SK-N-SH treated with all-trans-retinoic acid at 6 μM for 48 hours (cell line): Measurements from ENCODE around the gene TCF12.
"Not testable (repeated sequence)": the region's sequence is repeated elsewhere in the genome, so short reads cannot be mapped to it uniquely, and the experiment has no call there.

Source experiments
- ATAC-seq: fragments of 200-7000 bp; cut with Tn5 transposase; 3 replicates; pipeline ENCODE4 v1.9.1; 2020; ENCODE audit warnings: mild to moderate bottlenecking, moderate library complexity
- ARNTL ChIP-seq: fragments of 450-650 bp; formaldehyde crosslinking; IDR thresholded peaks from 2 replicates; pipeline ENCODE4 v1.5.0; 2020; ENCODE audit warnings: low read depth, mild to moderate bottlenecking, moderate library complexity, borderline replicate concordance
- BACH2 ChIP-seq: fragments of 250-450 bp; sonication (Bioruptor Pico); IDR thresholded peaks from 2 replicates; pipeline ENCODE4 v1.9.0; 2021; ENCODE audit warnings: mild to moderate bottlenecking, borderline replicate concordance
- CSDC2 ChIP-seq: fragments of 250-450 bp; sonication (Bioruptor Pico); IDR thresholded peaks from 2 replicates; pipeline ENCODE4 v1.5.0; 2020; ENCODE audit warnings: mild to moderate bottlenecking, moderate library complexity
- ESRRG ChIP-seq: fragments of 250-450 bp; sonication (Bioruptor Pico); IDR thresholded peaks from 2 replicates; pipeline ENCODE4 v1.6.1; 2021; ENCODE audit warnings: mild to moderate bottlenecking
- ISL1 ChIP-seq: fragments of 250-450 bp; sonication (Bioruptor Pico); IDR thresholded peaks from 2 replicates; pipeline ENCODE4 v2.1.2; 2022; ENCODE audit warnings: mild to moderate bottlenecking, moderate library complexity
- OSR1 ChIP-seq: fragments of 250-450 bp; sonication (Bioruptor Pico); IDR thresholded peaks from 2 replicates; pipeline ENCODE4 v1.8.0; 2022; ENCODE audit warnings: moderate library complexity, mild to moderate bottlenecking, inconsistent platforms
- PPARA ChIP-seq: fragments of 250-450 bp; sonication (Bioruptor Pico); IDR thresholded peaks from 2 replicates; pipeline ENCODE4 v1.5.0; 2020; ENCODE audit warnings: mild to moderate bottlenecking, borderline replicate concordance
- RARB ChIP-seq: fragments of 250-450 bp; sonication (Bioruptor Pico); IDR thresholded peaks from 2 replicates; pipeline ENCODE4 v1.8.0; 2021; ENCODE audit warnings: mild to moderate bottlenecking, moderate library complexity
- SNAI2 ChIP-seq: fragments of 250-450 bp; sonication (Bioruptor Pico); IDR thresholded peaks from 2 replicates; pipeline ENCODE4 v1.5.0; 2020; ENCODE audit warnings: mild to moderate bottlenecking, moderate library complexity
- ZFP3 ChIP-seq: fragments of 250-450 bp; sonication (Bioruptor Pico); IDR thresholded peaks from 2 replicates; pipeline ENCODE4 v1.5.0; 2020; ENCODE audit warnings: mild to moderate bottlenecking, moderate library complexity
- ZFP30 ChIP-seq: fragments of 450-650 bp; formaldehyde crosslinking; IDR thresholded peaks from 2 replicates; pipeline ENCODE4 v1.5.0; 2022; ENCODE audit warnings: mild to moderate bottlenecking, moderate library complexity
- TF ChIP-seq, protein P1 (sequence below): fragments of 250-450 bp; sonication (Bioruptor Pico); IDR thresholded peaks from 2 replicates; pipeline ENCODE4 v1.8.0; 2021; ENCODE audit warnings: low read depth, mild to moderate bottlenecking, moderate library complexity, borderline replicate concordance
- TF ChIP-seq, protein P2 (sequence below): fragments of 250-450 bp; sonication (Bioruptor Pico); IDR thresholded peaks from 2 replicates; pipeline ENCODE4 v1.8.0; 2020; ENCODE audit warnings: mild to moderate bottlenecking, moderate library complexity, borderline replicate concordance
- TF ChIP-seq, protein P3 (sequence below): fragments of 250-450 bp; sonication (Bioruptor Pico); IDR thresholded peaks from 2 replicates; pipeline ENCODE4 v1.5.0; 2020; ENCODE audit warnings: mild to moderate bottlenecking, moderate library complexity

Gene TCF12

DNA sequence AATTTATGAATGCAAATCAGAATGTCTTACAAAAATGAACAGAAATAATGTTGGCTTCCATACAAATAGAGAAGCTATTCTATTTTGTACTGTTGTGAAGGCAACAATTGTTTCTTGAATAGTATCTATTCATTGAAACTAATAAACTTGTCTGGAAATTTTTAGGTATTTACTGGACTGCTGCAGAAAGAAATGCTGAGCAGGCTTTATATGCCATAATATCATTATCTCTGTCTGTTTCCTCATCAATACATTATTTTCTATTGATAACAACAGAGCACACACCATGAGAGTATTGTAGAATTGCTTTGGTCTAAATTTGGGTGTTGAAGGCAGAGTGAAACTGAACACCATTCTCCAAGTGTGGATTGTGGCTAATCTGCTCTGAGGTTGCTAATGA, 241.3 kb downstream of the TCF12 start:
- TF ChIP-seq, protein P1, sequence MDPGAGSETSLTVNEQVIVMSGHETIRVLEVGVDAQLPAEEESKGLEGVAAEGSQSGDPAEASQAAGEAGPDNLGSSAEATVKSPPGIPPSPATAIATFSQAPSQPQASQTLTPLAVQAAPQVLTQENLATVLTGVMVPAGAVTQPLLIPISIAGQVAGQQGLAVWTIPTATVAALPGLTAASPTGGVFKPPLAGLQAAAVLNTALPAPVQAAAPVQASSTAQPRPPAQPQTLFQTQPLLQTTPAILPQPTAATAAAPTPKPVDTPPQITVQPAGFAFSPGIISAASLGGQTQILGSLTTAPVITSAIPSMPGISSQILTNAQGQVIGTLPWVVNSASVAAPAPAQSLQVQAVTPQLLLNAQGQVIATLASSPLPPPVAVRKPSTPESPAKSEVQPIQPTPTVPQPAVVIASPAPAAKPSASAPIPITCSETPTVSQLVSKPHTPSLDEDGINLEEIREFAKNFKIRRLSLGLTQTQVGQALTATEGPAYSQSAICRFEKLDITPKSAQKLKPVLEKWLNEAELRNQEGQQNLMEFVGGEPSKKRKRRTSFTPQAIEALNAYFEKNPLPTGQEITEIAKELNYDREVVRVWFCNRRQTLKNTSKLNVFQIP (CRISPR knock-in tag) = no peak
- TF ChIP-seq SNAI2 (CRISPR knock-in tag) (no peak), ZFP30 (CRISPR knock-in tag) (no peak), OSR1 (CRISPR knock-in tag) (no peak), PPARA (CRISPR knock-in tag) (no peak), ISL1 (CRISPR knock-in tag) (no peak)
- TF ChIP-seq, protein P2, sequence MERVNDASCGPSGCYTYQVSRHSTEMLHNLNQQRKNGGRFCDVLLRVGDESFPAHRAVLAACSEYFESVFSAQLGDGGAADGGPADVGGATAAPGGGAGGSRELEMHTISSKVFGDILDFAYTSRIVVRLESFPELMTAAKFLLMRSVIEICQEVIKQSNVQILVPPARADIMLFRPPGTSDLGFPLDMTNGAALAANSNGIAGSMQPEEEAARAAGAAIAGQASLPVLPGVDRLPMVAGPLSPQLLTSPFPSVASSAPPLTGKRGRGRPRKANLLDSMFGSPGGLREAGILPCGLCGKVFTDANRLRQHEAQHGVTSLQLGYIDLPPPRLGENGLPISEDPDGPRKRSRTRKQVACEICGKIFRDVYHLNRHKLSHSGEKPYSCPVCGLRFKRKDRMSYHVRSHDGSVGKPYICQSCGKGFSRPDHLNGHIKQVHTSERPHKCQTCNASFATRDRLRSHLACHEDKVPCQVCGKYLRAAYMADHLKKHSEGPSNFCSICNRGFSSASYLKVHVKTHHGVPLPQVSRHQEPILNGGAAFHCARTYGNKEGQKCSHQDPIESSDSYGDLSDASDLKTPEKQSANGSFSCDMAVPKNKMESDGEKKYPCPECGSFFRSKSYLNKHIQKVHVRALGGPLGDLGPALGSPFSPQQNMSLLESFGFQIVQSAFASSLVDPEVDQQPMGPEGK = no peak
- TF ChIP-seq, all 23 proteins: peak for 0
- no peak for ATAC-seq

DNA sequence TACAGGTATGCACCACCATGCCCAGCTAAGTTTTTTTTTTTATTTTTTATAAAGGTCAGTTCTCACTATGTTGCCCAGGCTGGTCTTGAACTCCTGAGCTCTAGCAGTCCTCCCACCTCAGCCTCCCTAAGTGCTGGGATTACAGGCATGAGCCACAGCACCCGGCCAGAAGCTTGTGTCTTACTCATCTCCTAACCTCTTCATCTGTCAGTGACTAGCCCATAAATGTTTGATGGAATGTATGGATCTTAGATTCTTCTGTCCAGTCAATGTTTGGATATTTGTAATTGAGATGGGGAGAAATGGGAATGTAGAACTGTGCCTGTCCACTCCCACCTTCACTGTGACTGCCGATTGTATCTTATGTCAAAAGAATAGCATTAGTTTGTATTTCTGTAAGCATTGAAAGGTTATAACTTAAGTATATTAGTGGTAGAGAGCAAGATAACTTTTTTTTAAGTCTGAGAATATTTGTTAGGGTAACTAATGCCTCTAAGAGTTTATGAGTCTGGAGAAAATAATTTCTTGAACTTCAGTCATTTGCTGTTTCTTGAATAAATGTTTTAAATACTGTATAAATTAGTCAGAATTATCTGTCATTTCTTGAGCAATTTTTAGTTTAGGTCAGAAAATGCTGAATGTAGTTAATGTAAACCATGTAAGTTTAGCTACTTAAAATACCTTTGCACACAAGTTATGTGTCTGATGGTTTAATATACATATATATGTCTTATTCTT, 242.5 kb downstream of the TCF12 start:
- TF ChIP-seq ESRRG (CRISPR knock-in tag) = no peak
- peak; percentile 74; the same call in 1 of the 2 replicates for TF ChIP-seq ZFP3 (CRISPR knock-in tag)
- TF ChIP-seq, all 23 proteins: peak for 1
- ATAC-seq = peak; percentile 77

DNA sequence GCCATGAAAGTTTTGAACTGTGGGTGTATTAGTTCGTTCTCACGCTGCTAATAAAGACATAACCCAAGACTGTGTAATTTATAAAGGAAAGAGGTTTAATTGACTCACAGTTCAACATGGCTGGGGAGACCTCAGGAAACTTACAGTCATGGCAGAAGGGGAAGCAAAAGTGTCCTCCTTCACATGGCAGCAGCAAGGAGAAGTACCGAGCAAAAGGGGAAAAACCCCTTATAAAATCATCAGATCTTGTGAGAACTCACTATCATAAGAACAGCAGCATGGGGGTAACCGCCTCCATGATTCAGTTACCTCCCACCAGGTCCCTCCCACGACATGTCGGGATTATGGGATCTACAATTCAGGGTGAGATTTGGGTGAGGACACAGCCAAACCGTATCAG, 245.8 kb downstream of the TCF12 start:
- ATAC-seq = not testable (repeated sequence)

DNA sequence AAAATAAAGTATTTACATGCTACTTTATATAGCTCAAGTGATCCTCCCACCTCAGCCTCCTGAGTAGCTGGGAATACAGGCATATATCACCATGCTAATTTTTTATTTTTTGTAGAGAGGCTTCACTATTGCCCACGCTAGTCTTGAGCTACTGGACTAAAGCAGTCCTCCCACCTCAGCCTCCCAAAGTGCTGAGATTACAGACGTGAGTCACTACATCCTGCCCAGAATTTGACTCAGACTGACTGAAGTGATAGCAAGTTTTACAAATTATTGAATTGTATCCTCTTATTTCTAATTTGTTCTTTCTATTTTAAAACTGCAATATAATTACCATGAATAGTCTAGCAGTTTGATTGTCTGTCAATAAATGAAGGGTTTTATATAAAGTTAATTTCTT, 247.5 kb downstream of the TCF12 start:
- TF ChIP-seq RARB (no peak), CSDC2 (no peak)
- TF ChIP-seq, protein P3, sequence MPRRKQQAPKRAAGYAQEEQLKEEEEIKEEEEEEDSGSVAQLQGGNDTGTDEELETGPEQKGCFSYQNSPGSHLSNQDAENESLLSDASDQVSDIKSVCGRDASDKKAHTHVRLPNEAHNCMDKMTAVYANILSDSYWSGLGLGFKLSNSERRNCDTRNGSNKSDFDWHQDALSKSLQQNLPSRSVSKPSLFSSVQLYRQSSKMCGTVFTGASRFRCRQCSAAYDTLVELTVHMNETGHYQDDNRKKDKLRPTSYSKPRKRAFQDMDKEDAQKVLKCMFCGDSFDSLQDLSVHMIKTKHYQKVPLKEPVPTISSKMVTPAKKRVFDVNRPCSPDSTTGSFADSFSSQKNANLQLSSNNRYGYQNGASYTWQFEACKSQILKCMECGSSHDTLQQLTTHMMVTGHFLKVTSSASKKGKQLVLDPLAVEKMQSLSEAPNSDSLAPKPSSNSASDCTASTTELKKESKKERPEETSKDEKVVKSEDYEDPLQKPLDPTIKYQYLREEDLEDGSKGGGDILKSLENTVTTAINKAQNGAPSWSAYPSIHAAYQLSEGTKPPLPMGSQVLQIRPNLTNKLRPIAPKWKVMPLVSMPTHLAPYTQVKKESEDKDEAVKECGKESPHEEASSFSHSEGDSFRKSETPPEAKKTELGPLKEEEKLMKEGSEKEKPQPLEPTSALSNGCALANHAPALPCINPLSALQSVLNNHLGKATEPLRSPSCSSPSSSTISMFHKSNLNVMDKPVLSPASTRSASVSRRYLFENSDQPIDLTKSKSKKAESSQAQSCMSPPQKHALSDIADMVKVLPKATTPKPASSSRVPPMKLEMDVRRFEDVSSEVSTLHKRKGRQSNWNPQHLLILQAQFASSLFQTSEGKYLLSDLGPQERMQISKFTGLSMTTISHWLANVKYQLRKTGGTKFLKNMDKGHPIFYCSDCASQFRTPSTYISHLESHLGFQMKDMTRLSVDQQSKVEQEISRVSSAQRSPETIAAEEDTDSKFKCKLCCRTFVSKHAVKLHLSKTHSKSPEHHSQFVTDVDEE (CRISPR knock-in tag) = no peak
- peak; percentile 56; the same call in 2 of the 3 replicates for ATAC-seq

DNA sequence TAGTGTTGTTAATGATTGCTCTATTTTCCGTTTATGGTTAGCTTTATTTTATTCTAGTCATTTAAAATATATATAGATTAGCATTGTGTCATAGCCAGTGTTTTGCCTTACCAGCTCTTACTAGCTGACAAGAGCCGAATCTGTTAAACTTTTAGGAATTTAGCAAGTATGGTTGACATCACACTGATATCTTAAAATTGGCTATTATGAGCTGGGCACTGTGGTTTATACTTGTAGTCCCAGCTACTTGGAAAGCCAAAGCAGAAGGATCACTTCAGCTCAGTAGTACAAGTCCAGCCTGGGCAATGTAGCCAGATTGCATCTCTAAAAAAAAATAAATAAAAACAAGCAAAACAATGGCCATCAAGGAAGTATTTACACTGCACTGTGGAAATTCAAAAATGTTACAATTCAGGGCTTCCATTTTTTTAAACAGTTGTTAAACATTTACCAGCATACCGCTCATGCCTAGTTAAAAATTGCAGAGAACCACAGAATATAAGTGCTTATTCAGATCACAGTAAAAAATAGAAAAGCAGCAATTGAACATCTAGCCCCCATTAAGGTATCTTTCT, 249.5 kb downstream of the TCF12 start:
- no peak for TF ChIP-seq ARNTL (CRISPR knock-in tag)
- no peak for TF ChIP-seq ZFP3 (CRISPR knock-in tag)
- no peak for TF ChIP-seq BACH2 (CRISPR knock-in tag)
- TF ChIP-seq, protein P1 (CRISPR knock-in tag) = no peak
- TF ChIP-seq ZFP30 (CRISPR knock-in tag) = no peak
- TF ChIP-seq, protein P3 (CRISPR knock-in tag) = no peak
- ATAC-seq = no peak
